ENCODE measurements around the gene SPINT2.

DNA sequence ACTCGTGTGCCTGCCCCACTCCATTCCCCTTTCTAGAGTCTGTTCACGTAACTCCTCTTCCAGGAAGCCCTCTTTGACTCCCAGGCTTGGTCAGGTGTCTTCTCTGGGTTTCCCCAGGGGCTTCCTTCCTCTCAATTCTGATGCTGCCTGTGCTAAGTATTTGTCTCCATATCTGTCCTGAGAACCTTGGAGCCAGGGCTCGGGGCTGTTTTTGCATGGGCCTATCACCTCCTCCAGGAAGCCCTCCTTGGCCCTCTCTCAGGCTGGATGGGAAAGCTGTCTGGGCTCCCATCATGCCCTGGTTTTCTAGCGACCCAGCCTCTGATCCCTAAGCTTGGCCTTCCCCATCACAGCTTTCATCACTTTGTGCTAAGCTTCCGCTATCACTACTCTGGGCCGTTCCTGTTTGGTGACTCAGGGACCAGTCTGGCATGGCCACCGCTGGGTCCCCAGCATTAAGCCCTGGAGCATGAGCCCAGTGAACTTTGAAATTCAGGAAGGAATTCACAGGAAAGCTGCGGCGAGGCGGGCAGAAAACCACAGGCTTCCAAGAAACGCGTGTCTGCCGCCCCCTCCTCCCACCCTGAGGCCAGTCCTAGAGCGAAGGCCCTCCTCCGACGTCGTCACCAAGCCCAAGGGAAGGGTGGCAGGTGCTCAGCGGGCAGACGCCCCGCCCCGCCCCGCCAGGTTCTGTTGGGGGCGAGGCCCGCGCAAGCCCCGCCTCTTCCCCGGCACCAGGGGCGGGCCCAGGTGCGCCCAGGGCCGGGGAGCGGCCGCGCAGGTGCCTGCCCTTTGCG is 486 bp upstream of the SPINT2 start:
- TF ChIP-seq, protein P1, sequence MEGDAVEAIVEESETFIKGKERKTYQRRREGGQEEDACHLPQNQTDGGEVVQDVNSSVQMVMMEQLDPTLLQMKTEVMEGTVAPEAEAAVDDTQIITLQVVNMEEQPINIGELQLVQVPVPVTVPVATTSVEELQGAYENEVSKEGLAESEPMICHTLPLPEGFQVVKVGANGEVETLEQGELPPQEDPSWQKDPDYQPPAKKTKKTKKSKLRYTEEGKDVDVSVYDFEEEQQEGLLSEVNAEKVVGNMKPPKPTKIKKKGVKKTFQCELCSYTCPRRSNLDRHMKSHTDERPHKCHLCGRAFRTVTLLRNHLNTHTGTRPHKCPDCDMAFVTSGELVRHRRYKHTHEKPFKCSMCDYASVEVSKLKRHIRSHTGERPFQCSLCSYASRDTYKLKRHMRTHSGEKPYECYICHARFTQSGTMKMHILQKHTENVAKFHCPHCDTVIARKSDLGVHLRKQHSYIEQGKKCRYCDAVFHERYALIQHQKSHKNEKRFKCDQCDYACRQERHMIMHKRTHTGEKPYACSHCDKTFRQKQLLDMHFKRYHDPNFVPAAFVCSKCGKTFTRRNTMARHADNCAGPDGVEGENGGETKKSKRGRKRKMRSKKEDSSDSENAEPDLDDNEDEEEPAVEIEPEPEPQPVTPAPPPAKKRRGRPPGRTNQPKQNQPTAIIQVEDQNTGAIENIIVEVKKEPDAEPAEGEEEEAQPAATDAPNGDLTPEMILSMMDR (conservative IDR thresholded peaks at IDR 0.05; ENCODE audit: low read length): no peak
- no peak for TF ChIP-seq EZH2phosphoT487 (IDR thresholded peaks at IDR 0.05; ENCODE audit: borderline replicate concordance, low read depth, low read length)
